ENCODE measurements around the gene KRT73. TPM values are rescaled to one million over a fixed set of nuclear protein-coding genes. Genes with fewer than 3 reads are reported as not detected.

KRT73 gene
- not detected in 2 replicates for total RNA-seq

DNA sequence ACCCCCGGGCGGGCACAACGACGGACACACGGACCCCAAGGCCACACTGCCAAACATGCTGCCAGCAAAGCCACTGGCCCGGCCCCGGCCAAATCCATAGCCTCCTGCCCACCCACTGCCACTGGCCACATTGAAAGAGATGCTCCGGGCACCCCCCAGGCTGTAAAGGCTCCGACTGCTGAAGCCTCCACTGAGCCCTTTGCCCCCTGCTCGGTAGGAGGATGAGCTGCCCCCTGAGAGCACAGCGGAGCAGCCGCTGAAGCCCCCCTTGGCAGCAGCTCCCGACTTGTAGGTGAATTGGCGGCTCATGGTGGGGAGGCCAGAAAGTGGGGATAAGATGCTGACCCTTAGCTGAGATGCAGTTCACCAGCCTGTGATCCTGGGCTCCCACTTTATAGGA is at the start of gene KRT73:
TSS of gene KRT73 (minus strand) at position 344 of the 400 bp plus-strand sequence. CDS start at position 309, 35 bp downstream.

DNA sequence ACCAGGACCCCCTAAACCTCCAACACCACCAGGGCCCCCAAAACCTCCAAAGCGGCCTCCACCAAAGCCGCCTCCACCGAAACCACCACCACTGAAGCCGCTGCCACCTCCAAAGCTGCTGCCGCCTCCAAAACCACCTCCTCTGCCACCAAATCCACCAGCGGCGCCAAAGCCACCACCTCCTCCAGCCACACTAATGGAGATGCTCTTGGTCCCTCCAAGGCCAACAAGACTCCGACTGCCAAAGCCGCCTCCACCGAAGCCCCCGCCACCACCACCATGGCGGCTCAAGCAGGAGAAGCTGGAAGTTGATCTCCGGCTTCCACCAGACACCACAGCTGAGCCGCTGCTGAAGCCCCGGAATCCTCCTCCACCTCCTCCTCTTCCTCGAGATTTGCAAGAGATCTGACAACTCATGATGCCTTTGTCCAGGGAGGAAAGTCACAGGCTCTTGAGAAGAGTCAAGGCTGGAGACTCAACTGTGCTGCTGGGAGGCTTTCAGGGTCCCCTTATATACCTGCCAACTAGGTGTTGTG is 33.4 kb upstream of the KRT73 start, which contains the start of gene KRT2:
TSS of gene KRT2 (minus strand) at position 486 of the 536 bp plus-strand sequence. CDS start at position 417, 69 bp downstream.

DNA sequence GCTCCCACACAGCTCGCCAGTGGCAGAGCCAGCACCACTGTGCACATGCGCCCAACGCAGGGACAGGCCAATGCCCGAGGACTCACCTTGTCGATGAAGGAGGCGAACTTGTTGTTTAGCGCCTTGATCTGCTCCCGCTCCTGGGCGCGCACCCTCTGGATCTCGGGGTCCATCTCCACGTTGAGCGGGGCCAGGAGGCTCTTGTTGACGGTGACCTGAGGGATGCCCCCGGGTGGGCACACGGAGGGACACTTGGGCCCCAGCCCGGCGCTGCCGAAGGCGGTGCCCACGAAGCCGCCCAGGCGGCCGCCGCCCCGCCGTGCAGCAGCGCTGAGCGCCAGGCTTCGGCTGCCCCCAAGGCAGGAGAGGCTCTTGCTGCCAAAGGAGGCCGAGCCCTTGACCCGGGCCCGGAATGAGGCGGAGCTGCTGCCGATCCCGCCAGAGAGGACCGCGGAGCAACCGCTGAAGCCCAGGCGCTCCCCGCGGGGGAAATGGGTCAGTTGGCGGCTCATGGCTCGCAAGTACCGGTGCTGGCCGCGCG is 17.3 kb downstream of the KRT73 start, which contains the start of gene KRT72:
TSS of gene KRT72 (minus strand) at position 523 of the 541 bp plus-strand sequence. CDS start at position 512, 11 bp downstream.

DNA sequence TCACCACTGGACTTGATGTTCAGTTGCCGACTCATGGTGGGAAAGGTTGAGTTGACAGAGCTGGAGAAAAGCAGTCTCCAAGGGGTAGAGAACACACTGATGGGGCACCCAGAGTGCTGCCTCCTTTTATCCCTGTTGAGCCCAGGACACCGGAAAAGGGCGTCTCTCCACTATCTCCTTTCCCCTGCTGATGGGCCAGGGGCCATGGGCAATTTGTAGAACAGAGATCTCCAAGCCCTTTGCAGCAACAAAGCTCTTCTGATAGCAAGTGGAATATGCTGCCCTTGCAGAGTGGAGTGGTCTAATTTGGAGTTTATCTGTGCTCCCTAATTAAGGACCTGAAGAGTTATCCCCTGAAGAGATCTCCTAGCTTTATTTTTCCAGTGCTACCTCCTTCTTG is 44.6 kb downstream of the KRT73 start, which contains the start of gene KRT74:
TSS of gene KRT74 (minus strand) at position 101 of the 400 bp plus-strand sequence. CDS start at position 35, 66 bp downstream.

Other genes with a start within 250 kb of the KRT73 start
- gene KRT84, start 232.9 kb downstream of the KRT73 start, total RNA-seq: 0.07 TPM in 1 of 2 replicates, not detected in the other
- not detected in 2 replicates for gene KRT82, start 212.2 kb downstream of the KRT73 start, total RNA-seq
- gene KRT75, start 184.2 kb downstream of the KRT73 start, total RNA-seq: 0.78 and 5.1 TPM in 2 replicates
- gene KRT6B, start 166.4 kb downstream of the KRT73 start, total RNA-seq: 369 and 1,719 TPM in 2 replicates
- 171 and 249 TPM in 2 replicates for gene KRT6C, start 144.8 kb downstream of the KRT73 start, total RNA-seq
- 14,274 and 14,814 TPM in 2 replicates for gene KRT6A, start 125.3 kb downstream of the KRT73 start, total RNA-seq
- 6,718 and 16,450 TPM in 2 replicates for gene KRT5, start 98.2 kb downstream of the KRT73 start, total RNA-seq
- gene KRT71, start 65.4 kb downstream of the KRT73 start, total RNA-seq: not detected in 2 replicates
- 0.36 TPM in 1 of 2 replicates, not detected in the other for gene KRT74, start 44.7 kb downstream of the KRT73 start, total RNA-seq
- gene KRT72, start 17.1 kb downstream of the KRT73 start, total RNA-seq: not detected in 2 replicates
- not detected in 2 replicates for gene KRT2, start 33.7 kb upstream of the KRT73 start, total RNA-seq
- 0.34 TPM in 1 of 2 replicates, not detected in the other for gene KRT1, start 61.8 kb upstream of the KRT73 start, total RNA-seq
- gene KRT77, start 85.0 kb upstream of the KRT73 start, total RNA-seq: not detected in 2 replicates
- gene KRT76, start 158.8 kb upstream of the KRT73 start, total RNA-seq: not detected in 2 replicates
- gene KRT3, start 177.6 kb upstream of the KRT73 start, total RNA-seq: under 0.01 TPM in 1 of 2 replicates, not detected in the other
- 1.0 and 33.2 TPM in 2 replicates for gene KRT4, start 195.6 kb upstream of the KRT73 start, total RNA-seq
- gene KRT79, start 215.8 kb upstream of the KRT73 start, total RNA-seq: under 0.01 and 0.07 TPM in 2 replicates
- 0.36 and 6.2 TPM in 2 replicates for gene KRT78, start 230.4 kb upstream of the KRT73 start, total RNA-seq

Measured in nasal cavity respiratory epithelium epithelial cell of viscerocranial mucosa (primary cell).